ENCODE data around the gene CCDC87. TPM values are rescaled to one million over a fixed set of nuclear protein-coding genes. Genes with fewer than 3 reads are reported as not detected.
A peak's percentile ranks its signal among the peaks of the same experiment; 100 is the strongest.
"Not testable (repeated sequence)": the region's sequence is repeated elsewhere in the genome, so short reads cannot be mapped to it uniquely, and the experiment has no call there.

Gene CCDC87
- total RNA-seq, 1 donor from 2014 or later = 1.1 TPM

DNA sequence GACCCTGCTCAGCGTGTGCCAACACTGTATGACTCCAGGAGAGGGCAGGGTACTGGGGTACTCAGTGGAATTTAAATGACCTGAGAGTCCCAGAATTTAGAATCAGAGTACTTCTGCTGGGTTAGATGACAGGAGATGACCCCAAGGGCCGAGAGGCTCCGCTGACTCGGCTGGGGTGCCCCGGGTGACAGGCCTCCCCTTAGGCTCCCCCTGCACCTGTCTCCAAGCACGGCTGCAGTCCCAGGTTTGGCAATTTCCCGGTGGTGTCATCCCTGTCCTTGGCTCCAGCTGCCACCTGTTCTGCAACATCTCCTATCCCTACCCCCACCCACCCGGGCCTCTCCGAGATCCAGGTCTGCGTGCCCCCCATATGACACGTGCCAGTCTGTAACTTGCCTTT is 44.8 kb downstream of the CCDC87 start:
- Mint-ChIP-seq H3K4me3 (ENCODE audit: low read depth) (no peak overlapping the region), H3K27me3 (peaks cover 15% of the 10 kb centered on the region), H3K4me1 (ENCODE audit: low read depth) (peaks cover 12% of the 10 kb centered on the region), H3K9me3 (ENCODE audit: low read depth) (no peaks in the 10 kb centered on the region), H3K36me3 (ENCODE audit: insufficient read depth) (no peaks in the 10 kb centered on the region), H3K27ac (no peak overlapping the region)
- DNase-seq (ENCODE audit: low spot score, unreplicated experiment) = no peak
- TF ChIP-seq, protein P1, sequence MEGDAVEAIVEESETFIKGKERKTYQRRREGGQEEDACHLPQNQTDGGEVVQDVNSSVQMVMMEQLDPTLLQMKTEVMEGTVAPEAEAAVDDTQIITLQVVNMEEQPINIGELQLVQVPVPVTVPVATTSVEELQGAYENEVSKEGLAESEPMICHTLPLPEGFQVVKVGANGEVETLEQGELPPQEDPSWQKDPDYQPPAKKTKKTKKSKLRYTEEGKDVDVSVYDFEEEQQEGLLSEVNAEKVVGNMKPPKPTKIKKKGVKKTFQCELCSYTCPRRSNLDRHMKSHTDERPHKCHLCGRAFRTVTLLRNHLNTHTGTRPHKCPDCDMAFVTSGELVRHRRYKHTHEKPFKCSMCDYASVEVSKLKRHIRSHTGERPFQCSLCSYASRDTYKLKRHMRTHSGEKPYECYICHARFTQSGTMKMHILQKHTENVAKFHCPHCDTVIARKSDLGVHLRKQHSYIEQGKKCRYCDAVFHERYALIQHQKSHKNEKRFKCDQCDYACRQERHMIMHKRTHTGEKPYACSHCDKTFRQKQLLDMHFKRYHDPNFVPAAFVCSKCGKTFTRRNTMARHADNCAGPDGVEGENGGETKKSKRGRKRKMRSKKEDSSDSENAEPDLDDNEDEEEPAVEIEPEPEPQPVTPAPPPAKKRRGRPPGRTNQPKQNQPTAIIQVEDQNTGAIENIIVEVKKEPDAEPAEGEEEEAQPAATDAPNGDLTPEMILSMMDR (IDR thresholded peaks at IDR 0.05; ENCODE audit: unreplicated experiment) = no peak

DNA sequence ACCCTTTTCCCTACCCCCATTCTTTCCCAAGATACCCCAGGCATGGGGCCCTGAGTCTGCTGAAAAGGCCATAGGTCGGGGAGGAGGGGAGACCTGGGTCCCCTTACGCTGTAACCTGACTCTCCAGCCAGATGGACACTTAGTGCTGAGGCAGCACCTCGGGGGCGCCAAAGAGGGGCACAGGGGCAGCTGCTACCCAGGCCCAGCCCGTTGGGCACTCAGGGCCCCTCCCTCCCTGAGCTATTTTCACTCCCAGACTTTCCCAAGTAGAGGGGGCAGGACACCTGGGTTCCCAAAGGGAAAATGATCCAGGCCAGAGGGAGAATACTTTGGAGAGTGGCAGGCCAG is 45.2 kb downstream of the CCDC87 start:
- DNase-seq (ENCODE audit: low spot score, unreplicated experiment) = no peak
- H3K4me1 Mint-ChIP-seq (ENCODE audit: low read depth) = peaks cover 12% of the 10 kb centered on the region
- no peak overlapping the region for H3K27ac Mint-ChIP-seq
- H3K36me3 Mint-ChIP-seq (ENCODE audit: insufficient read depth) = peaks cover under 1% of the 10 kb centered on the region
- TF ChIP-seq, protein P1 (IDR thresholded peaks at IDR 0.05; ENCODE audit: unreplicated experiment) = no peak
- H3K9me3 Mint-ChIP-seq (ENCODE audit: low read depth) = no peaks in the 10 kb centered on the region
- H3K27me3 Mint-ChIP-seq = peaks cover 15% of the 10 kb centered on the region
- no peak overlapping the region for H3K4me3 Mint-ChIP-seq (ENCODE audit: low read depth)

DNA sequence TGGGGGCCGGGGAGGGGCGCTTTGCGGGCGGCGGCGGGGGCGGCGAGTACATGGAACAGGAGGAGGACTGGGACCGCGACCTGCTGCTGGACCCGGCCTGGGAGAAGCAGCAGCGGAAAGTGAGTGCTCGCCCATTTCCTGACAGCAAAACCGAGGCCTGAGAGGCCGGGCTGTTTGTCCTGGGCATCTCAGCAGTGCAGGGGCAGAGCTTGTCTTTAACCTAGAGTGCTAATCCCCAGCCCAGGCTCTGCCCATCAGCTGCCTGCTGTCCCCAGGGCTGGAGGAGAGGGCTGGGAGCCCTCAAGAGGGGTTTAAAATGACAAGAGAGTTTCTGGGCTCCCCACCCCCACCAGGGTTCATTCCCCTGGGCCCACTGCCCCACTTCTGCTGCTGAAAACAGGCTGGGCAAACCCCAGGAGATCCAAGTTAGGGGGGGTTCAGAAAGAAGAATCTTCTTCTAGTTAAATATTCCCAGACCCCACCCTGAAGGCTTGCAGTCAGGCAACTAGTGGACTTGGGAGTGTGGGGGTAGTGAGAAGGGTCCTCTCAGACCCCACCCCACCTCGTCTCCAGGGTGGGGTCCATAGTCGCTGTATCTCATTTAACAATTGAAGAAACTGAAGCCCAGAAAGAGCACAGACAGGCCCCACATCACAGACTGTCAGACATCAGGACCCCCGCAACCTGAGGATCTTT is 45.7 kb downstream of the CCDC87 start:
- H3K36me3 Mint-ChIP-seq (ENCODE audit: insufficient read depth) = peaks cover 5% of the 10 kb centered on the region
- peaks cover 15% of the 10 kb centered on the region for H3K27me3 Mint-ChIP-seq
- no peak overlapping the region for H3K27ac Mint-ChIP-seq
- H3K4me1 Mint-ChIP-seq (ENCODE audit: low read depth) = peaks cover 12% of the 10 kb centered on the region
- peak overlapping the region; percentile 14 for H3K4me3 Mint-ChIP-seq (ENCODE audit: low read depth)
- TF ChIP-seq, protein P1 (IDR thresholded peaks at IDR 0.05; ENCODE audit: unreplicated experiment) = no peak
- no peaks in the 10 kb centered on the region for H3K9me3 Mint-ChIP-seq (ENCODE audit: low read depth)
- DNase-seq (ENCODE audit: low spot score, unreplicated experiment) = no peak

DNA sequence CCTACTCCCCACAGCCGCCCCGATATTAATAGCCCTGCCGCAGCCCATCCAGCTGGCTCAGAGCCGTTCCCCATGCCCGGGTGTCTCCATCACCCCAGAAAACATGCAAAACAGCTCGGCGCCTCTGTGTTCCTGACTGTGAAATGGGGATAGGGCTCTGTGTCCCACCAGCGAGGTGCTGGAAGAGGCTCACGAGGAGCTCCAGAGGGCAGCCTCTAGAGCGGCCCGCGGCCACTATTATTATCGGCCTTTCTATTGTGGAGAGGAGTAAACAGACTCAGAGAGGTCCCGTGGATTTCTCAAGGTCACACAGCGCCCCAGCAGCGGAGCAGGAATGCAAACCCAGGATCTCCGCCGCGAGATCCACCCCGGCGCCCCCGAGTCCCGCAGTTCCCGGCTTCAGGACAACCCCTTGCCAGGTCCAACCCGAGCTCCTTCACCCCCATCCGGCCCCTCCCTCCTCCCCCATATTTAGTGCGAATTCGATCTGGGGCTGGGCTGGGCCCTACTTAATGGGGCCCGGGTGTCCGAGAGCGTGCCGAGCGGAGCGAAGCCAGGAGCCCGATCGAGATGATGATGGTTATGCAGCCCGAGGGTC is 46.4 kb downstream of the CCDC87 start, which contains the start of gene ACTN3:
TSS of gene ACTN3 (plus strand) at position 536 of the 598 bp plus-strand sequence. CDS start at position 571, 35 bp downstream.
- no peak for DNase-seq (ENCODE audit: low spot score, unreplicated experiment)
- H3K27ac Mint-ChIP-seq = no peak within 1 kb of the TSS
- peak within 1 kb of the TSS; percentile 69 for H3K4me3 Mint-ChIP-seq (ENCODE audit: low read depth)
- H3K36me3 Mint-ChIP-seq (ENCODE audit: insufficient read depth) = peaks cover 8% of the 10 kb centered on the region
- TF ChIP-seq, protein P1 (IDR thresholded peaks at IDR 0.05; ENCODE audit: unreplicated experiment) = no peak
- peaks cover 12% of the 10 kb centered on the region for H3K4me1 Mint-ChIP-seq (ENCODE audit: low read depth)
- no peaks in the 10 kb centered on the region for H3K9me3 Mint-ChIP-seq (ENCODE audit: low read depth)
- peaks cover 15% of the 10 kb centered on the region for H3K27me3 Mint-ChIP-seq

DNA sequence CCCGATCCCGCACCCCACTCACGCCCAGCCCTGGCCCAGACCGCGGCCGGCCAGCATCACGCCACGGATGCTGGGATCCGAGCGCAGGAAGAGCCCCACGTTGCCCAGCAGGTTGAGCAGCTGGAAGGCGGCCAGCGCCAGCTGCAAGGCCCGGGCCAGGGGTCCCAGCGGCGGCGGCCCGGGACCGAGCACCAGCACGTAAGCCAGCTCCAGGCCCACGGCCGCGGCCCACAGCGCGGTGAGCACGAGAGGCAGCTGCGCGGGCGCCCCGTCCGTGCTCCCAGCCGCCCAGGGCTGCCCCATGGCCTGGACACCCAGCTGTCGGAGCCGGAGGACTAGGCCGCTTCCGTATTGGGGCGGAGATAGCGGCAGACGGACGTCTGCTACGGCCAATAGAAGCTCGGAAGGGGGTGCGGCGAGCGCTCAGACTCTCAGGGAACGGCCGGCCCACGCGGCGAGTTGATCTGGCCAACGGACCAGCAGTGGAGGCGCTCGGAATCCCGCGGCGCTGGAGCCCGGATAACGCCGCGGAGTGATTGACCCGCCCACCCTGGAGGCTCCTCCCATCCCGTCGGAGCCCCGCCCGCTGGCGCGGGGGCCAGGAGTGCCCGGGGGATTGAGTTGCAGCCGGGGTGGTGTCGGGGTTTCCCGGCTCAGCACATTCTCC is 47.0 kb downstream of the CCDC87 start, which contains the start of gene ZDHHC24:
TSS of gene ZDHHC24 (minus strand) at position 348 of the 667 bp plus-strand sequence. CDS start at position 303, 45 bp downstream.
- H3K27me3 Mint-ChIP-seq = peaks cover 15% of the 10 kb centered on the region

DNA sequence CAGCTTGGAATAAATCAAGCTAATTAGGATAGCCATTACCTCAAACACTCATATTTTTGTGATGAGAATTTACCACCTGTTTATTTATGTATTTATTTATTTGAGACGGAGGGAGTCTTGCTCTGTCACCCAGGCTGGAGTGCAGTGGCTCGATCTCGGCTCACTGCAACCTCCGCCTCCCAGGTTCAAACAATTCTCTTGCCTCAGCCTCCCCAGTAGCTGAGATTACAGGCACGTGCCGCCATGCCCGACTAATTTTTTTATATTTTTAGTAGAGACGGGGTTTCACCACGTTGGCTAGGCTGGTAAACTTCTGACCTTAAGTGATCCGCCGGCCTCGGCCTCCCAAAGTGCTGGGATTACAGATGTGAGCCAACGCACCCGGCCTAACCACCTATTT is 47.9 kb downstream of the CCDC87 start:
- H3K36me3 Mint-ChIP-seq (ENCODE audit: insufficient read depth); H3K27ac Mint-ChIP-seq; H3K9me3 Mint-ChIP-seq (ENCODE audit: low read depth); DNase-seq (ENCODE audit: low spot score, unreplicated experiment): not testable (repeated sequence)
- Mint-ChIP-seq H3K4me1 (ENCODE audit: low read depth) (peaks cover 12% of the 10 kb centered on the region), H3K4me3 (ENCODE audit: low read depth) (peak overlapping the region; percentile 69), H3K27me3 (peaks cover 10% of the 10 kb centered on the region)

More for the DNA sequence above, 47.0 kb downstream of the CCDC87 start, which contains the start of gene ZDHHC24:
- Mint-ChIP-seq H3K4me3 (ENCODE audit: low read depth) (peak within 1 kb of the TSS; percentile 69), H3K27ac (peak within 1 kb of the TSS; percentile 77), H3K36me3 (ENCODE audit: insufficient read depth) (peaks cover 8% of the 10 kb centered on the region), H3K4me1 (ENCODE audit: low read depth) (peaks cover 12% of the 10 kb centered on the region), H3K9me3 (ENCODE audit: low read depth) (no peaks in the 10 kb centered on the region)
- TF ChIP-seq, protein P1 (IDR thresholded peaks at IDR 0.05; ENCODE audit: unreplicated experiment) = no peak
- peak; percentile 88 for DNase-seq (ENCODE audit: low spot score, unreplicated experiment)

Measured in progenitor cell of endocrine pancreas (in vitro differentiated cells).